ENCODE measurements around the gene IGFBP6. TPM values are rescaled to one million over a fixed set of nuclear protein-coding genes. Genes with fewer than 3 reads are reported as not detected.

IGFBP6 gene
- total and polyA plus RNA-seq, 9 of the 15 experiments (the other 6 are each of a cell fraction or from before 2014, with no cell fraction given): 0.15 to 1.4 (median 0.54) TPM

GRCh38 chr12:53065975-53066931 is 31.2 kb upstream of the IGFBP6 start (continued):
- TF ChIP-seq, protein P1, sequence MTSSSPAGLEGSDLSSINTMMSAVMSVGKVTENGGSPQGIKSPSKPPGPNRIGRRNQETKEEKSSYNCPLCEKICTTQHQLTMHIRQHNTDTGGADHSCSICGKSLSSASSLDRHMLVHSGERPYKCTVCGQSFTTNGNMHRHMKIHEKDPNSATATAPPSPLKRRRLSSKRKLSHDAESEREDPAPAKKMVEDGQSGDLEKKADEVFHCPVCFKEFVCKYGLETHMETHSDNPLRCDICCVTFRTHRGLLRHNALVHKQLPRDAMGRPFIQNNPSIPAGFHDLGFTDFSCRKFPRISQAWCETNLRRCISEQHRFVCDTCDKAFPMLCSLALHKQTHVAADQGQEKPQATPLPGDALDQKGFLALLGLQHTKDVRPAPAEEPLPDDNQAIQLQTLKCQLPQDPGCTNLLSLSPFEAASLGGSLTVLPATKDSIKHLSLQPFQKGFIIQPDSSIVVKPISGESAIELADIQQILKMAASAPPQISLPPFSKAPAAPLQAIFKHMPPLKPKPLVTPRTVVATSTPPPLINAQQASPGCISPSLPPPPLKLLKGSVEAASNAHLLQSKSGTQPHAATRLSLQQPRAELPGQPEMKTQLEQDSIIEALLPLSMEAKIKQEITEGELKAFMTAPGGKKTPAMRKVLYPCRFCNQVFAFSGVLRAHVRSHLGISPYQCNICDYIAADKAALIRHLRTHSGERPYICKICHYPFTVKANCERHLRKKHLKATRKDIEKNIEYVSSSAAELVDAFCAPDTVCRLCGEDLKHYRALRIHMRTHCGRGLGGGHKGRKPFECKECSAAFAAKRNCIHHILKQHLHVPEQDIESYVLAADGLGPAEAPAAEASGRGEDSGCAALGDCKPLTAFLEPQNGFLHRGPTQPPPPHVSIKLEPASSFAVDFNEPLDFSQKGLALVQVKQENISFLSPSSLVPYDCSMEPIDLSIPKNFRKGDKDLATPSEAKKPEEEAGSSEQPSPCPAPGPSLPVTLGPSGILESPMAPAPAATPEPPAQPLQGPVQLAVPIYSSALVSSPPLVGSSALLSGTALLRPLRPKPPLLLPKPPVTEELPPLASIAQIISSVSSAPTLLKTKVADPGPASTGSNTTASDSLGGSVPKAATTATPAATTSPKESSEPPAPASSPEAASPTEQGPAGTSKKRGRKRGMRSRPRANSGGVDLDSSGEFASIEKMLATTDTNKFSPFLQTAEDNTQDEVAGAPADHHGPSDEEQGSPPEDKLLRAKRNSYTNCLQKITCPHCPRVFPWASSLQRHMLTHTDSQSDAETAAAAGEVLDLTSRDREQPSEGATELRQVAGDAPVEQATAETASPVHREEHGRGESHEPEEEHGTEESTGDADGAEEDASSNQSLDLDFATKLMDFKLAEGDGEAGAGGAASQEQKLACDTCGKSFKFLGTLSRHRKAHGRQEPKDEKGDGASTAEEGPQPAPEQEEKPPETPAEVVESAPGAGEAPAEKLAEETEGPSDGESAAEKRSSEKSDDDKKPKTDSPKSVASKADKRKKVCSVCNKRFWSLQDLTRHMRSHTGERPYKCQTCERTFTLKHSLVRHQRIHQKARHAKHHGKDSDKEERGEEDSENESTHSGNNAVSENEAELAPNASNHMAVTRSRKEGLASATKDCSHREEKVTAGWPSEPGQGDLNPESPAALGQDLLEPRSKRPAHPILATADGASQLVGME (CRISPR knock-in tag; IDR thresholded peaks at IDR 0.05): 0 out of 2 replicates have a peak, but pooled peaks have one; percentile 40
- TF ChIP-seq, protein P2, sequence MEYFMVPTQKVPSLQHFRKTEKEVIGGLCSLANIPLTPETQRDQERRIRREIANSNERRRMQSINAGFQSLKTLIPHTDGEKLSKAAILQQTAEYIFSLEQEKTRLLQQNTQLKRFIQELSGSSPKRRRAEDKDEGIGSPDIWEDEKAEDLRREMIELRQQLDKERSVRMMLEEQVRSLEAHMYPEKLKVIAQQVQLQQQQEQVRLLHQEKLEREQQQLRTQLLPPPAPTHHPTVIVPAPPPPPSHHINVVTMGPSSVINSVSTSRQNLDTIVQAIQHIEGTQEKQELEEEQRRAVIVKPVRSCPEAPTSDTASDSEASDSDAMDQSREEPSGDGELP (CRISPR knock-in tag; IDR thresholded peaks at IDR 0.05; ENCODE audit: borderline replicate concordance): peak; percentile 36; the same call in 1 of the 2 replicates
- TF ChIP-seq POLR2G (IDR thresholded peaks at IDR 0.05; ENCODE audit: low read depth, low read length) (no peak), STAG1 (CRISPR knock-in tag; IDR thresholded peaks at IDR 0.05; ENCODE audit: borderline replicate concordance) (peak; percentile 83), SMAD3 (CRISPR knock-in tag; conservative IDR thresholded peaks at IDR 0.05) (no peak), RFX5 (IDR thresholded peaks at IDR 0.05; ENCODE audit: low read depth, low read length) (no peak), CUX1 (CRISPR knock-in tag; IDR thresholded peaks at IDR 0.05) (no peak), BDP1 (IDR thresholded peaks at IDR 0.05; ENCODE audit: insufficient read depth, insufficient read length) (no peak), BRD4 (IDR thresholded peaks at IDR 0.05) (no peak), SMC3 (conservative IDR thresholded peaks at IDR 0.05; ENCODE audit: insufficient read depth, low read depth, low read length) (peak; percentile 94), ZNF12 (CRISPR knock-in tag; IDR thresholded peaks at IDR 0.05) (no peak), KAT7 (CRISPR knock-in tag; IDR thresholded peaks at IDR 0.05; ENCODE audit: borderline replicate concordance) (0 out of 2 replicates have a peak, but pooled peaks have one; percentile 49), POLR2A (conservative IDR thresholded peaks at IDR 0.05) (no peak), ESRRB (CRISPR knock-in tag; IDR thresholded peaks at IDR 0.05; ENCODE audit: borderline replicate concordance) (no peak), ARID1B (IDR thresholded peaks at IDR 0.05) (peak; percentile 34; the same call in 1 of the 2 replicates)
